ENCODE data around the gene HS3ST6.

Gene HS3ST6

GRCh38 chr16:1887711-1888354 is 30.4 kb downstream of the HS3ST6 start:
- no peak for TF ChIP-seq POLR2AphosphoS5 (IDR thresholded peaks at IDR 0.05; ENCODE audit: low read depth, low read length)
- no peak for TF ChIP-seq REST (IDR thresholded peaks at IDR 0.05; ENCODE audit: insufficient read depth in 1 of 2, low read depth in 2 of 2, low read length in 2 of 2)
- no peak for TF ChIP-seq FOXP2 (optimal IDR thresholded peaks at IDR 0.05; ENCODE audit: borderline replicate concordance, extremely low read depth, extremely low read length, insufficient read depth)
- TF ChIP-seq SIN3A (IDR thresholded peaks at IDR 0.05; ENCODE audit: borderline replicate concordance, insufficient read depth, low read length) = no peak

- no peak for TF ChIP-seq SIN3A (IDR thresholded peaks at IDR 0.05; ENCODE audit: borderline replicate concordance, insufficient read depth, low read length)
- TF ChIP-seq FOXP2 (optimal IDR thresholded peaks at IDR 0.05; ENCODE audit: borderline replicate concordance, extremely low read depth, extremely low read length, insufficient read depth) = no peak
- no peak for TF ChIP-seq REST (IDR thresholded peaks at IDR 0.05; ENCODE audit: insufficient read depth in 1 of 2, low read depth in 2 of 2, low read length in 2 of 2)
- TF ChIP-seq TAF1 (IDR thresholded peaks at IDR 0.05; ENCODE audit: borderline replicate concordance, insufficient read depth, low read length) = no peak
- TF ChIP-seq POLR2AphosphoS5 (IDR thresholded peaks at IDR 0.05; ENCODE audit: low read depth, low read length) = no peak
These were observed 33.3 kb downstream of the HS3ST6 start for GRCh38 chr16:1884889-1885288.

- TF ChIP-seq SIN3A (IDR thresholded peaks at IDR 0.05; ENCODE audit: borderline replicate concordance, insufficient read depth, low read length) (no peak), TAF1 (IDR thresholded peaks at IDR 0.05; ENCODE audit: borderline replicate concordance, insufficient read depth, low read length) (no peak), REST (IDR thresholded peaks at IDR 0.05; ENCODE audit: insufficient read depth in 1 of 2, low read depth in 2 of 2, low read length in 2 of 2) (no peak), POLR2AphosphoS5 (IDR thresholded peaks at IDR 0.05; ENCODE audit: low read depth, low read length) (no peak), FOXP2 (optimal IDR thresholded peaks at IDR 0.05; ENCODE audit: borderline replicate concordance, extremely low read depth, extremely low read length, insufficient read depth) (no peak)
These were observed 34.0 kb downstream of the HS3ST6 start for GRCh38 chr16:1884155-1884760.

- TF ChIP-seq TAF1 (IDR thresholded peaks at IDR 0.05; ENCODE audit: borderline replicate concordance, insufficient read depth, low read length) (no peak), POLR2AphosphoS5 (IDR thresholded peaks at IDR 0.05; ENCODE audit: low read depth, low read length) (no peak), SIN3A (IDR thresholded peaks at IDR 0.05; ENCODE audit: borderline replicate concordance, insufficient read depth, low read length) (no peak), REST (IDR thresholded peaks at IDR 0.05; ENCODE audit: insufficient read depth in 1 of 2, low read depth in 2 of 2, low read length in 2 of 2) (no peak), FOXP2 (optimal IDR thresholded peaks at IDR 0.05; ENCODE audit: borderline replicate concordance, extremely low read depth, extremely low read length, insufficient read depth) (no peak)
These were observed 38.7 kb downstream of the HS3ST6 start for GRCh38 chr16:1879477-1879876.
